ENCODE data around the gene WIPF1. TPM values are rescaled to one million over a fixed set of nuclear protein-coding genes. Genes with fewer than 3 reads are reported as not detected.
A peak's percentile ranks its signal among the peaks of the same experiment; 100 is the strongest.

The WIPF1 gene
- total RNA-seq, 1 donor from 2014 or later, result 15.0 TPM

GRCh38 chr2:174568425-174568824, 29.2 kb downstream of the WIPF1 start:
- Histone ChIP-seq H3K4me1 (peaks cover 3% of the 10 kb centered on the region), H3K4me3 (no peak overlapping the region), H3K9me3 (replicated peaks) (no peaks in the 10 kb centered on the region), H3K36me3 (peaks cover 59% of the 10 kb centered on the region), H3K27ac (replicated peaks) (no peak overlapping the region), H3K27me3 (ENCODE audit: low read depth) (no peaks in the 10 kb centered on the region)
- intact Hi-C loops (cut with micrococcal nuclease), result no loop called here
- no peak for DNase-seq
- TF ChIP-seq CTCF (IDR thresholded peaks at IDR 0.05; ENCODE audit: borderline replicate concordance), result no peak

- TF ChIP-seq CTCF (IDR thresholded peaks at IDR 0.05; ENCODE audit: borderline replicate concordance), result no peak
- H3K4me1 ChIP-seq, result peaks cover 6% of the 10 kb centered on the region
- intact Hi-C loops (cut with micrococcal nuclease), result no loop called here
- H3K36me3 ChIP-seq, result peaks cover 54% of the 10 kb centered on the region
- no peaks in the 10 kb centered on the region for H3K27me3 ChIP-seq (ENCODE audit: low read depth)
- H3K9me3 ChIP-seq (replicated peaks), result no peaks in the 10 kb centered on the region
- DNase-seq, result no peak
- no peak overlapping the region for H3K27ac ChIP-seq (replicated peaks)
- no peak overlapping the region for H3K4me3 ChIP-seq
These were observed 30.7 kb downstream of the WIPF1 start for GRCh38 chr2:174566871-174567270.

GRCh38 chr2:174563530-174564282, 33.9 kb downstream of the WIPF1 start:
- H3K9me3 ChIP-seq (replicated peaks), result no peaks in the 10 kb centered on the region
- intact Hi-C loops (cut with micrococcal nuclease), result no loop called here
- H3K27ac ChIP-seq (replicated peaks), result no peak overlapping the region
- no peak for TF ChIP-seq CTCF (IDR thresholded peaks at IDR 0.05; ENCODE audit: borderline replicate concordance)
- peaks cover 26% of the 10 kb centered on the region for H3K4me1 ChIP-seq
- no peak overlapping the region for H3K4me3 ChIP-seq
- H3K27me3 ChIP-seq (ENCODE audit: low read depth), result no peaks in the 10 kb centered on the region
- no peak for DNase-seq
- H3K36me3 ChIP-seq, result peaks cover 41% of the 10 kb centered on the region

GRCh38 chr2:174561972-174562370, 35.6 kb downstream of the WIPF1 start:
- H3K27ac ChIP-seq (replicated peaks), result peak overlapping the region; percentile 82
- intact Hi-C loops (cut with micrococcal nuclease), result no loop called here
- no peak for TF ChIP-seq CTCF (IDR thresholded peaks at IDR 0.05; ENCODE audit: borderline replicate concordance)
- no peaks in the 10 kb centered on the region for H3K9me3 ChIP-seq (replicated peaks)
- no peak for DNase-seq
- peaks cover 35% of the 10 kb centered on the region for H3K36me3 ChIP-seq
- H3K4me3 ChIP-seq, result no peak overlapping the region
- peaks cover 26% of the 10 kb centered on the region for H3K4me1 ChIP-seq
- no peaks in the 10 kb centered on the region for H3K27me3 ChIP-seq (ENCODE audit: low read depth)

- peak; percentile 83 for DNase-seq
- Histone ChIP-seq H3K36me3 (peaks cover 30% of the 10 kb centered on the region), H3K4me3 (peak overlapping the region; percentile 43), H3K27ac (replicated peaks) (peak overlapping the region; percentile 82), H3K4me1 (peaks cover 30% of the 10 kb centered on the region), H3K27me3 (ENCODE audit: low read depth) (no peaks in the 10 kb centered on the region), H3K9me3 (replicated peaks) (no peaks in the 10 kb centered on the region)
- intact Hi-C loops (cut with micrococcal nuclease), result no loop called here
- no peak for TF ChIP-seq CTCF (IDR thresholded peaks at IDR 0.05; ENCODE audit: borderline replicate concordance)
These were observed 36.2 kb downstream of the WIPF1 start for GRCh38 chr2:174561283-174561971.

All from left ventricle myocardium inferior (tissue), 1 donor.